Liver (tissue), 9 donors: ENCODE measurements around the gene CHD3. TPM values are rescaled to one million over a fixed set of nuclear protein-coding genes. Genes with fewer than 3 reads are reported as not detected.

Source experiments
- DNase-seq: peaks from one replicate; pipeline ENCODE4 v3.0.0-alpha.2; 2017; ENCODE audit warnings: low spot score
- H3K27ac ChIP-seq, 2 donors: one replicate each; pipeline ENCODE4 v1.7.0; 2013; ENCODE audit warnings: inconsistent platforms in 2 of 2, low read length in 2 of 2, control low read depth in 1 of 2, low read depth in 1 of 2, mild to moderate bottlenecking in 1 of 2
- H3K27me3 ChIP-seq, 4 donors: one replicate each; pipeline versions ENCODE4 v1.6.1 to v1.7.0; 2013; ENCODE audit warnings: low read length in 3 of 4, inconsistent platforms in 1 of 4, mild to moderate bottlenecking in 1 of 4, moderate library complexity in 1 of 4; ENCODE audit not compliant: control insufficient read depth in 4 of 4, insufficient read depth in 4 of 4
- H3K36me3 ChIP-seq, 4 donors: one replicate each; pipeline versions ENCODE4 v1.6.1 to v1.7.0; 2013; ENCODE audit warnings: low read length in 3 of 4, mild to moderate bottlenecking in 3 of 4, low read depth in 1 of 4, moderate library complexity in 1 of 4; ENCODE audit not compliant: control insufficient read depth in 4 of 4, insufficient read depth in 3 of 4
- H3K4me1 ChIP-seq, 4 donors: one replicate each; pipeline versions ENCODE4 v1.6.1 to v1.7.0; 2013; ENCODE audit warnings: low read length in 3 of 4, mild to moderate bottlenecking in 3 of 4, moderate library complexity in 1 of 4; ENCODE audit not compliant: control insufficient read depth in 4 of 4, insufficient read depth in 4 of 4
- H3K4me3 ChIP-seq, 3 donors: one replicate each; pipeline versions ENCODE4 v1.6.1 to v1.7.0; 2013; ENCODE audit warnings: low read length in 3 of 3, control low read depth in 1 of 3, low read depth in 1 of 3, mild to moderate bottlenecking in 1 of 3
- H3K9ac ChIP-seq, 2 donors: one replicate each; pipeline ENCODE4 v1.7.0; 2013; ENCODE audit warnings: low read length in 2 of 2, mild to moderate bottlenecking in 2 of 2, moderate library complexity in 2 of 2, control low read depth in 1 of 2, low read depth in 1 of 2
- H3K9me3 ChIP-seq, 4 donors: one replicate each; pipeline versions ENCODE4 v1.6.1 to v1.7.0; 2013; ENCODE audit warnings: low read length in 3 of 4; ENCODE audit not compliant: control insufficient read depth in 4 of 4
- ATF3 ChIP-seq: IDR thresholded peaks from 2 replicates; pipeline ENCODE4 v1.6.1; 2016; ENCODE audit warnings: antibody characterized with exemption
- CTCF ChIP-seq: fragments of 150-350 bp; IDR thresholded peaks from 2 replicates; pipeline ENCODE4 v1.5.1; 2017; ENCODE audit warnings: improper control_type of control experiment, low read depth, low read length; ENCODE audit not compliant: missing input control
- FOXA1 ChIP-seq: IDR thresholded peaks from 2 replicates; pipeline ENCODE4 v1.6.1; 2016; ENCODE audit warnings: antibody characterized with exemption
- GABPA ChIP-seq, 2 donors: IDR thresholded peaks in 1 of 2; conservative IDR thresholded peaks in 1 of 2; 2 replicates each; pipeline ENCODE4 v1.6.1; 2016; ENCODE audit warnings: antibody characterized with exemption in 2 of 2, mild to moderate bottlenecking in 1 of 2, moderate library complexity in 1 of 2
- HNF4A ChIP-seq, 2 donors: conservative IDR thresholded peaks; 2 replicates each; pipeline ENCODE4 v1.6.1; 2016; ENCODE audit warnings: antibody characterized with exemption in 2 of 2, mild to moderate bottlenecking in 2 of 2
- HNF4G ChIP-seq: IDR thresholded peaks from 2 replicates; pipeline ENCODE4 v1.6.1; 2016; ENCODE audit warnings: antibody characterized with exemption
- JUND ChIP-seq, 2 donors: IDR thresholded peaks; 2 replicates each; pipeline ENCODE4 v1.6.1; 2016; ENCODE audit warnings: antibody characterized with exemption in 2 of 2
- MAX ChIP-seq: IDR thresholded peaks from 2 replicates; pipeline ENCODE4 v1.6.1; 2016; ENCODE audit warnings: antibody characterized with exemption
- NR2F2 ChIP-seq: IDR thresholded peaks from 2 replicates; pipeline ENCODE4 v1.6.1; 2016; ENCODE audit warnings: antibody characterized with exemption
- RAD21 ChIP-seq, 2 donors: IDR thresholded peaks; 2 replicates each; pipeline ENCODE4 v1.6.1; 2016; ENCODE audit warnings: antibody characterized with exemption in 2 of 2, mild to moderate bottlenecking in 2 of 2
- REST ChIP-seq: IDR thresholded peaks from 2 replicates; pipeline ENCODE4 v1.6.1; 2016; ENCODE audit warnings: antibody characterized with exemption, mild to moderate bottlenecking
- RXRA ChIP-seq, 2 donors: IDR thresholded peaks; 2 replicates each; pipeline ENCODE4 v1.6.1; 2017 to 2018; ENCODE audit warnings: antibody characterized with exemption in 2 of 2, mild to moderate bottlenecking in 1 of 2
- SP1 ChIP-seq: IDR thresholded peaks from 2 replicates; pipeline ENCODE4 v1.6.1; 2018; ENCODE audit warnings: antibody characterized with exemption, mild to moderate bottlenecking
- TAF1 ChIP-seq: conservative IDR thresholded peaks from 2 replicates; pipeline ENCODE4 v1.6.1; 2016; ENCODE audit warnings: antibody characterized with exemption, mild to moderate bottlenecking
- YY1 ChIP-seq: IDR thresholded peaks from 2 replicates; pipeline ENCODE4 v1.6.1; 2016; ENCODE audit warnings: antibody characterized with exemption, mild to moderate bottlenecking
- ZBTB33 ChIP-seq: IDR thresholded peaks from 2 replicates; pipeline ENCODE4 v1.6.1; 2016; ENCODE audit warnings: antibody characterized with exemption
- WGBS: extraction: QIAGEN DNeasy Blood & Tissue Kit; methylation state at CpG from one replicate; pipeline ENCODE4 v1.1.7; 2013; 5-methylcytosine and 5-hydroxymethylcytosine counted together
- polyA plus RNA-seq, 2 donors: library from polyadenylated mRNA; stranded (reverse) in 1 of 2; unstranded in 1 of 2; fragments of 200-250 nt in 1 of 2; fragments of >200 nt in 1 of 2; fragmentation: Nextera tagmentation in 1 of 2; extraction: Ambion mirVana in 1 of 2; gene quantifications; one replicate each; pipeline versions ENCODE4 v1.2.1 to v1.2.3, GENCODE V29; 2013 to 2015
- total RNA-seq, 2 donors: library from RNA; depleted of rRNA; stranded (reverse); fragments of >200 nt; gene quantifications; one replicate each; pipeline ENCODE4 v1.2.3, GENCODE V29; 2014
- donor health status: healthy.
- donor health status: healthy.
- donor health status: healthy.
- donor health status: healthy.
- donor health status: healthy.

The CHD3 gene
- total and polyA plus RNA-seq, 4 donors = 1.9 to 14.4 (median 7.2) TPM

GRCh38 chr17:7867881-7868329 lies 20.7 kb upstream of the CHD3 start:
- Histone ChIP-seq H3K9ac (no peak overlapping the region), H3K27me3 (no peaks in the 10 kb centered on the region), H3K9me3 (no peaks in the 10 kb centered on the region), H3K4me1 (peaks cover 0 to 6% (median 2%) of the 10 kb centered on the region in 4 donors), H3K4me3 (no peak overlapping the region), H3K27ac (no peak overlapping the region), H3K36me3 (no peaks in the 10 kb centered on the region)
- 72% methylated on average over 5 of the region's 5 CpGs for WGBS
- no peak for TF ChIP-seq ZBTB33
- TF ChIP-seq CTCF = no peak
- no peak for TF ChIP-seq SP1
- no peak for TF ChIP-seq TAF1
- no peak for TF ChIP-seq RAD21 (IDR thresholded peaks at IDR 0.05)
- no peak for TF ChIP-seq HNF4A (conservative IDR thresholded peaks at IDR 0.05)
- no peak for TF ChIP-seq FOXA1
- TF ChIP-seq REST = no peak
- TF ChIP-seq JUND (IDR thresholded peaks at IDR 0.05) = no peak
- no peak for TF ChIP-seq MAX
- no peak for TF ChIP-seq RXRA (IDR thresholded peaks at IDR 0.05)
- TF ChIP-seq ATF3 = no peak
- TF ChIP-seq GABPA (IDR thresholded peaks at IDR 0.05 in 1 of 2, conservative IDR thresholded peaks at IDR 0.05 in 1 of 2) = no peak
- DNase-seq = no peak

- Histone ChIP-seq H3K4me3 (no peak overlapping the region), H3K9me3 (no peaks in the 10 kb centered on the region), H3K36me3 (no peaks in the 10 kb centered on the region), H3K4me1 (no peaks in the 10 kb centered on the region), H3K27ac (no peak overlapping the region), H3K27me3 (no peaks in the 10 kb centered on the region), H3K9ac (no peak overlapping the region)
- TF ChIP-seq TAF1 (no peak), HNF4G (no peak), YY1 (no peak), RAD21 (IDR thresholded peaks at IDR 0.05) (no peak), NR2F2 (no peak), REST (no peak)
- WGBS = 89% methylated on average over 4 of the region's 4 CpGs
- DNase-seq = no peak
These were observed 15.5 kb upstream of the CHD3 start for GRCh38 chr17:7873051-7873450.
